Peyer's patch (tissue), 4 donors: ENCODE measurements around the gene CD247.

Source experiments
- CTCF ChIP-seq, 6 experiments: fragments of 450-650 bp in 4 of 6; fragments of 200-600 bp in 2 of 6; sonication (generic) in 1 of 6; IDR thresholded peaks; one replicate each; pipeline ENCODE4 v1.5.1; 2017 to 2019; ENCODE audit warnings: antibody characterized with exemption in 6 of 6, mild to moderate bottlenecking in 3 of 6, moderate library complexity in 1 of 6
- POLR2A ChIP-seq, 2 donors: fragments of 450-650 bp; IDR thresholded peaks; one replicate each; pipeline ENCODE4 v1.5.1; 2017; ENCODE audit warnings: antibody characterized with exemption in 2 of 2, mild to moderate bottlenecking in 2 of 2, moderate library complexity in 2 of 2

- no peak for TF ChIP-seq POLR2A (IDR thresholded peaks at IDR 0.05)
- no peak for TF ChIP-seq CTCF (IDR thresholded peaks at IDR 0.05)
Measured at GRCh38 chr1:167528057-167528728, 9.9 kb upstream of the CD247 start.
